Measurements from ENCODE around the gene RABGGTB.
"Not testable (repeated sequence)": the region's sequence is repeated elsewhere in the genome, so short reads cannot be mapped to it uniquely, and the experiment has no call there.

RABGGTB gene

DNA sequence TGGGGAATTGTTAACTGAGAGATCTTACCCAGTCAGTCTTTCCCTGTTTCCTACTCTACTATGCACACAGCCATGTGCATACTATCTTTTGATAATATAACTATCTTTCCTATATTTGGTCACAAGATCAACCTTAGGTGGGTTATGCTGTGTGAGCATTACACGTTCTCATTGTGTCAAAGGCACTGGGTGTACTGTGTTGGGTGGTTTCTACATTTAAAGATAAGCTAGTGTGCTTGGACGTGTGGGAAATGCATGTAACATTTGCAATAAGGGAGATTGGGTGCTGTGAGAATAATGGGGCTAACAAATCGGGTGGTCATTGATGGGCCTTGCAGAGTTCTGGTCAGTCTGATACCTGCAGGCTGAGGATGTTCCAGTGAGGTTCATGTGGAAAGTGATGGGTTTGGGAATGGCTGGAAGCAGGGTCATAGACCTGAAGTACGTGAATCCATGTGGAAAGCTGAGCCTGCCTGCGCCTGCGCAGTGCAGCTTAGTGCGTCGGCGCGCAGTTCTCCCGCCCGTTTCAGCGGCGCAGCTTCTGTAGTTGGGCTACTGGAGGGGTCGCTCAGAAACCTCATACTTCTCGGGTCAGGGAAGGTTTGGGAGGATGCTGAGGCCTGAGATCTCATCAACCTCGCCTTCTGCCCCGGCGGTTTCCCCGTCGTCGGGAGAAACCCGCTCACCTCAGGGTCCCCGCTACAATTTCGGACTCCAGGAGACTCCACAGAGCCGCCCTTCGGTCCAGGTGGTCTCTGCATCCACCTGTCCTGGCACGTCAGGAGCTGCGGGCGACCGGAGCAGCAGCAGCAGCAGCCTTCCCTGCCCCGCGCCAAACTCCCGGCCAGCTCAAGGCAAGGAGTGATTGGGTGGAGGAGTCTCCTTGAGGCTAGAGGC is 10.6 kb downstream of the RABGGTB start, which contains the start of gene MSH4:
TSS of gene MSH4 (plus strand) at position 507 of the 897 bp plus-strand sequence. CDS start at position 611, 104 bp downstream.
- DNase-seq = no peak

DNA sequence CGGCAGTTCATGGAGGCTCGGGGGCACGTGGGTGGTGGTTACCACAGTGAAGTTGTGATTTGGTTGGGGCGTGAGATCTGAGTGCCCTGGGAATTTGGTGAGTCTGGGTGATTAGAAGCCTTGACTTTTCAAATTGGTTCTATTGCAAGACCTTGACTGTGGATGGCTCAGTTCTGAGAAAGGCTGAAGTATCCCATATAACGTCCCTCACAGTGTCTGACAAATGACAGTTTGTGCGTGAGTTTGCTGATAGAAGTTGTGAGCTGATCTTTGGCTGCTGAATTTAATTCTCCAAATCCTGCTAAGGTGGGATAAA is 11.2 kb downstream of the RABGGTB start:
- DNase-seq = no peak

DNA sequence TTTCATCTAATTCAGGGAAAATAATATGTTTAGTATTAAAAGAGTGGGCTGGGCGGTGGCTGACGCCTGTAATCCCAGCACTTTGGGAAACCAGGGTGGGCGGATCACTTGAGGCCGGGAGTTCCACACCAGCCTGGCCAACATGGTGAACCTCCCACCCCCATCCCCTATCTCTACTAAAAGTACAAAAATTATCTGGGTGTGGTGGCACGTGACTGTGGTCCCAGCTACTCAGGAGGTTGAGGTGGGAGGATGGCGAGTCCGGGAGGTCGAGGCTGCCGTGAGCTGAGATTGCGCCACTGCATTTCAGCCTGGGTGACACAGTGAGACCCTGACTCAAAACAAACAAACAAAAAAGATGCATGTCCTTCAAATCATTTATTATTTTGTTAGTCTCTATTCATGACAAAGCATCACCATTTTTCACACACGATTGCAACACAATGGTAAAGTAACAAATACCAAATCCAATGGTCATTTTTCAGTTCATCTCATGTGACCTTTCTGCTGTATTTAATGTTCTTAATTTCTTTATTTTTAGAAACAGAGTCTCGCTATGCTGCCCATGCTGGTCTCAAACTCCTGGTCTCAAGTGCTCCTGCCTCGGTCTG is 11.7 kb downstream of the RABGGTB start:
- DNase-seq = no peak

DNA sequence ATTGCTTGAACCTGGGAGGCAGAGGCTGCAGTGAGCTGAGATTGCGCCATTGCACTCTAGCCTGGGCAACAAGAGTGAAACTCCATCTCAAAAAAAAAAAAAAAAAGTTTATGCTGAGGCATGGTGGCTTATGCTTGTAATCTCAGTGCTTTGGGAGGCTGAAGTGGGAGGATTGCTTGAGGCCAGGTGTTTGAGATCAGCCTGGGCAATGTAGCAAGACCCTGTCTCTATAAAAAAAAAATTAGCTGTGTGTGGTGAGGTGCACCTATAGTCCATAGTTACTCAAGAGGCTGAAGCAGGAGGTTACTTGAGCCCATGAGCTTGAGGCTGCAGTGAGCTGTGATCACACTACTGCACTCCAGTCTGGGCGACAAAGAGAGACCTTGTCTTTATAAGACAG is 15.4 kb downstream of the RABGGTB start:
- DNase-seq = not testable (repeated sequence)

DNA sequence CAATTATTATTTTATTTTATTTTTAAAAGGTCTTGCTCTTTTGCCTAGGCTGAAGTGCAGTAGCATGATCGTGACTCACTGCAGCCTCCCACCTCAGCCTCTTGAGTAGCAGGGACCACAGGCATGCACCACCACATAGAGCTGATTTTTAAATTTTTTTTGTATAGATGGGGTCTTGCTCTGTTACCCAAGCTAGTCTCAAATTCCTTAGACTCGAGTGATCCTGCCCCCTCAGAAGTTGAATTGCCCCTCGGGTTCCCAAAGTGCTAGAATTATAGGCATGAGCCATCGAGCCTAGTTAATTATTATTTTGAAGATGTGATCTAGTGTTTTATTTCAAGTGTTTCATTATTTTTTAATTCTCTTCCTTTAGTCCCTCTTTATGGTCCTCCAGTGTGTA is 22.9 kb downstream of the RABGGTB start:
- no peak for DNase-seq

DNA sequence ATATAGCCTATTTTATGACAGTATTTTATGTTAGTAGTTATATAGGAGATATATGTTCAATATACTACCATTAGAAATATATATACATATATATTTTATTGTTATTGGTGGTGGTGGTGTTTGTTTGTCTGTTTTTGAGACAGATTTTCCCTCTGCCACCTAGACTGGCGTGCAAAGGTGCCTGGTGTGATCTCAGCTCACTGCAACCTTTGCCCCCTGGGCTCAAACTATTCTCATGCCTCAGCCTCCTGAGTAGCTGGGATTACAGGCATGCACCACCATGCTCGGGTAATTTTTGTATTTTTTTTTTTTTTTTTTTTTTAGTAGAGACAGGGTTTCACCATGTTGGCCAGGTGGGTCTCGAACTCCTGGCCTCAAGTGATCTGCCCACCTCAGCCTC is 24.1 kb downstream of the RABGGTB start:
- not testable (repeated sequence) for DNase-seq

DNA sequence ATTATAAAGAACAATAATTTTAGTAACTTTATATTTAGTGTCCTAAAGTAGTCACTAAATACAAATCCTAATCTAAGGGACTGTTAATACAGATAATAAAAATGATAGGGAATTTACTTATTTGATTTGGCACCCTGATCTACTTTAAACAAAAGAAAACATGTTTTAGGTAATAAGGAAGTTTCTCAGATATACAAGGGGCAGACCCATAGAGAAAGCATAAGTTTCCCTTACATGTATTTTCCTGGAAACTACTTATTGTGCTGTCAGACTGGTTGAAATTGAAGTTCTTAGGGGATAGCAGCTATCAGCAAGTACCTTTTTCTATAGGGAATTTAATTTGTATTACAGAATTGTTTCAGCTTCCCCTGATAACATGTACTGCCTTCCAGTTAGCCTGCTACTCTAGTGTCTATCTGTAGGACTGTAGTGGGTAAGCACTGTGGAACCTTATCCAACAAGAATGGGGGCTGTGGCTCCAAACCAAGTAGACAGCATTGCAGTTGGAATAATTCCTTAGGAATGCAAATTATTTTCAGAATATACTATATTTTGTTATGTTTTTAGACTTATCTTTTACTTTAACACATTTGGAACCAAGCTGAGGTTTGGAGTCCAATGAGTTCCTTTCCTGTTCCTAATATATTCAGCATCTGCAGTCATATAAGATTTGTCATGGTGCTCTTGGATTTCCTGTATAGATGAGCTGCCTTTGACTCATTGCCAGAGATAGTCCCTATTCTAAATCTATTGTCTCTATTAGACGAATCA is 25.3 kb downstream of the RABGGTB start:
- DNase-seq = no peak

DNA sequence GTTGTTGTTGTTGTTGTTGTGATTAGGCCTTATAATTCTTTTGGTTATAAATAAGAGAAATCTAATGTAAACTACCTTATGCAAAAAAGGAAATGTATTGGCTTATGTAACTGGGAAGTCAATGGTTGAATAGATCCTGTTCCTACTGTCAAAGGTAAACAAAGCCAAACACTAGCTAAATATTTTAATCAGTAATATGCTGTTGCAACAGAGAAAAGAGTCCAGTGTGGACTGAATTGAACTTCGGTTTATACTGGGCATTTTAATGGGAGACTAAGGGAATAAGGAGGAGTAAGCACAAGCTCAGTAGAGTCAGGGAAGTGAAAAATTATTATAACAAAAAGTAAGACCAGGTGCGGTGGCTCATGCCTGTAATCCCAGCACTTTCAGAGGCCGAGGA is 26.0 kb downstream of the RABGGTB start:
- DNase-seq = no peak

DNA sequence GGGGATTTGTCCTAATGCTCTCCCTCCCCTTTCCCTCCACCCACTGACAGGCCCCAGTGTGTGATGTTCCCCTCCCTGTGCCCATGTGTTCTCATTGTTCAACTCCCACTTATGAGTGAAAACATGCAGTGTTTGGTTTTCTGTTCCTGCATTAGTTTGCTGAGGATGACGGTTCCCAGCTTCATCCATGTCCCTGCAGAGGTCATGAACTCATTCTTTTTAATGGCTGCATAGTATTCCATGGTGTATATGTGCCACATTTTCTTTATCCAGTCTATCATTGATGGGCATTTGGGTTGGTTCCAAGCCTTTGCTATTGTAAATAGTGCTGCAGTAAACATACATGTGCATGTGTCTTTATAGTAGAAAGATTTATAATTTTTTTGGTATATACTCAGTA is 37.5 kb downstream of the RABGGTB start:
- DNase-seq = not testable (repeated sequence)

DNA sequence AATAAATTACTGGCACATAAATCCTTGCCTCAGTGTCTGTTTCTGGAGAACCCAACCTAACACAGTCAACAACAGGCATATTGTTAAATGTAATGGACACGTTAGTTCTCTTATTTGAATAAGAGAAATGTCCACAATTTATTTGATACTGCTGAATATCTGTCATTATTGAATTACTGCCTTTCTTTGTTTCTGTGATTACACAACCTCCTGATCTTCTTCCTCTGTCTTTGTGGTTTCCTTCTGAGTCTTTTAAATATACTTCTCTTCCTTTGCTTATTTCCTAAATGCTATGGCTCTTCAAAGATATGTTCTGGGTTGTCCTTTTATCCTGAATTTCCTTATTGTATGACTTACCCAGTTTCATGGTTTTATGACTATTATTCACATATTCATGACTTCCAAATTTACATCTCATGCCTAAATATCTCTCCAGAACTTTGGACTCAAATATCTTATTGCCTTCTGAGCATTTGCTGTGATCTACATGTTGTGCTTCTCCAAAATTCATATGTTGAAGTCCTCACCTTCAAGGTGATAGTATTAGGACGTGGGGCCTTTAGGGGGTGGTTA is 50.6 kb downstream of the RABGGTB start:
- no peak for DNase-seq

DNA sequence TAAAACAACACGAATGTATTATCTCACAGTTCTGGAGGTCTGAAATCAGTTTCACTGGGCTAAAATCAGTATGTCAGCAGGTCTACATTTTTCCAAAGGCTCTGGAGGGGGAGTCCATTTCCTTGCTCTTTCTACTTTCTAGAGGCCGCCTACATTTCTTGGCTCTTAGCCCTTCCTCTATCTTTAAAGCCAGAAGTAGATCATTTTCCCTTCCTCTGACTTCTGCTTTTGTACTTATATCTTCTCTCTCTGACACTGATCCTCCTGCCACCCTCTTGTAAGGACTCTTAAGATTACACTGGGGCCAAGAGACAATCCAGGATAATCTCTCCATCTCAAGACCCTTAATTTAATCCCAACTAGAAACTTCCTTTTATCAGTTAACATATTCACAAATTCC is 52.0 kb downstream of the RABGGTB start:
- DNase-seq = no peak

DNA sequence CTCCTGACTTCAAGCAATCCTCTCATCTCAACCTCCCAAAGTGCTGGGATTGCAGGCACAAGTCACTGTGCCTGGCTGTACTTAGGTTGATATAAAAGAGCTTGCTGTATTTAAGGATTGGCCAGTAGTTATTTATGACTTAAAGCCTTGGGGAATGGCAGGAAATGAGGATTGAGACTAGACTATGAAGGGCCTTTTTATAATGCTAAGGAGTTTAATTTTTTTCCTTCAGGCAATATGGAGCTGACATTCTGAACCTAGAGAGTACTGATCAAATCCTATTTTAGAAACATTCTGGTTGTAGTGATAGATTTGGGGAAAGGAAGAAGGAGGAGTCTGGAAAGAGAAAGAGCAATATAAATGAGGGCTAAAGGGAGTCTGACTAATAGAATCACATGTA is 55.4 kb downstream of the RABGGTB start:
- DNase-seq = no peak
